Stimulated activated memory B cell treated with anti-CD40 and anti-IgM and Interleukin-4, amounts not matched to agents 10 μg/mL and 1 μg/mL and 100 μg/mL, for 72 hours (primary cell): Measurements from ENCODE around the gene EPHX1.

Experiments used
- ATAC-seq: fragments of 150-1000 bp; cut with Tn5 transposase; 2 replicates; pipeline ENCODE4 v1.10.0; 2021
- H3K27ac Mint-ChIP-seq: one replicate; pipeline ENCODE4 v1.8.0; 2022; ENCODE audit warnings: mild to moderate bottlenecking, mixed read lengths
- H3K27me3 Mint-ChIP-seq: one replicate; pipeline ENCODE4 v1.8.0; 2022; ENCODE audit warnings: mixed read lengths
- H3K36me3 Mint-ChIP-seq: one replicate; pipeline ENCODE4 v1.8.0; 2022; ENCODE audit warnings: mixed read lengths
- H3K4me1 Mint-ChIP-seq: one replicate; pipeline ENCODE4 v1.8.0; 2022; ENCODE audit warnings: mixed read lengths
- H3K4me3 Mint-ChIP-seq: one replicate; pipeline ENCODE4 v1.8.0; 2022; ENCODE audit warnings: mild to moderate bottlenecking, moderate library complexity, mixed read lengths
- H3K9me3 Mint-ChIP-seq: one replicate; pipeline ENCODE4 v1.8.0; 2022; ENCODE audit warnings: mixed read lengths

Gene EPHX1

GRCh38 chr1:225842074-225842473 is 32.1 kb downstream of the EPHX1 start:
- no peak overlapping the region for H3K4me3 Mint-ChIP-seq
- no peak for ATAC-seq
- H3K36me3 Mint-ChIP-seq = peaks cover 9% of the 10 kb centered on the region
- H3K4me1 Mint-ChIP-seq = peaks cover 22% of the 10 kb centered on the region
- H3K27me3 Mint-ChIP-seq = no peaks in the 10 kb centered on the region
- H3K9me3 Mint-ChIP-seq = no peaks in the 10 kb centered on the region
- H3K27ac Mint-ChIP-seq = no peak overlapping the region

- H3K4me3 Mint-ChIP-seq = no peak overlapping the region
- peak overlapping the region; percentile 6 for H3K27ac Mint-ChIP-seq
- ATAC-seq = no peak
- H3K9me3 Mint-ChIP-seq = no peaks in the 10 kb centered on the region
- no peaks in the 10 kb centered on the region for H3K27me3 Mint-ChIP-seq
- H3K4me1 Mint-ChIP-seq = peaks cover 30% of the 10 kb centered on the region
- peaks cover 9% of the 10 kb centered on the region for H3K36me3 Mint-ChIP-seq
Observed at GRCh38 chr1:225842788-225843425, 33.0 kb downstream of the EPHX1 start.

- H3K4me3 Mint-ChIP-seq = no peak overlapping the region
- no peak for ATAC-seq
- peaks cover 9% of the 10 kb centered on the region for H3K36me3 Mint-ChIP-seq
- H3K27me3 Mint-ChIP-seq = no peaks in the 10 kb centered on the region
- peaks cover 35% of the 10 kb centered on the region for H3K4me1 Mint-ChIP-seq
- no peaks in the 10 kb centered on the region for H3K9me3 Mint-ChIP-seq
- H3K27ac Mint-ChIP-seq = peak overlapping the region; percentile 6
Observed at GRCh38 chr1:225843426-225843795, 33.5 kb downstream of the EPHX1 start.

GRCh38 chr1:225844236-225845061 is 34.5 kb downstream of the EPHX1 start:
- Mint-ChIP-seq H3K27ac (no peak overlapping the region), H3K4me1 (peaks cover 45% of the 10 kb centered on the region), H3K9me3 (no peaks in the 10 kb centered on the region), H3K36me3 (peaks cover 10% of the 10 kb centered on the region), H3K27me3 (no peaks in the 10 kb centered on the region), H3K4me3 (no peak overlapping the region)
- ATAC-seq = no peak

GRCh38 chr1:225845097-225845496 is 35.2 kb downstream of the EPHX1 start:
- Mint-ChIP-seq H3K27me3 (no peaks in the 10 kb centered on the region), H3K4me3 (no peak overlapping the region), H3K4me1 (peaks cover 52% of the 10 kb centered on the region), H3K27ac (no peak overlapping the region), H3K36me3 (peaks cover 15% of the 10 kb centered on the region), H3K9me3 (no peaks in the 10 kb centered on the region)
- ATAC-seq = no peak

GRCh38 chr1:225845571-225846259 is 35.8 kb downstream of the EPHX1 start:
- no peaks in the 10 kb centered on the region for H3K27me3 Mint-ChIP-seq
- H3K4me3 Mint-ChIP-seq = no peak overlapping the region
- H3K36me3 Mint-ChIP-seq = peaks cover 15% of the 10 kb centered on the region
- H3K4me1 Mint-ChIP-seq = peaks cover 53% of the 10 kb centered on the region
- no peaks in the 10 kb centered on the region for H3K9me3 Mint-ChIP-seq
- H3K27ac Mint-ChIP-seq = peak overlapping the region; percentile 50
- no peak for ATAC-seq

GRCh38 chr1:225846331-225847310 is 36.7 kb downstream of the EPHX1 start:
- peaks cover 50% of the 10 kb centered on the region for H3K4me1 Mint-ChIP-seq
- H3K36me3 Mint-ChIP-seq = peaks cover 22% of the 10 kb centered on the region
- H3K9me3 Mint-ChIP-seq = no peaks in the 10 kb centered on the region
- no peaks in the 10 kb centered on the region for H3K27me3 Mint-ChIP-seq
- no peak for ATAC-seq
- H3K4me3 Mint-ChIP-seq = no peak overlapping the region
- peak overlapping the region; percentile 84 for H3K27ac Mint-ChIP-seq

GRCh38 chr1:225847610-225848009 is 37.7 kb downstream of the EPHX1 start:
- H3K36me3 Mint-ChIP-seq = peaks cover 31% of the 10 kb centered on the region
- no peak overlapping the region for H3K4me3 Mint-ChIP-seq
- H3K27me3 Mint-ChIP-seq = no peaks in the 10 kb centered on the region
- no peak for ATAC-seq
- H3K9me3 Mint-ChIP-seq = no peaks in the 10 kb centered on the region
- H3K4me1 Mint-ChIP-seq = peaks cover 55% of the 10 kb centered on the region
- H3K27ac Mint-ChIP-seq = peak overlapping the region; percentile 84

- Mint-ChIP-seq H3K36me3 (peaks cover 38% of the 10 kb centered on the region), H3K27me3 (no peaks in the 10 kb centered on the region), H3K27ac (peak overlapping the region; percentile 84), H3K9me3 (no peaks in the 10 kb centered on the region), H3K4me3 (peak overlapping the region; percentile 8), H3K4me1 (peaks cover 62% of the 10 kb centered on the region)
- peak; percentile 91 for ATAC-seq
Observed at GRCh38 chr1:225848030-225848955, 38.4 kb downstream of the EPHX1 start.

- ATAC-seq = no peak
- H3K27ac Mint-ChIP-seq = peak overlapping the region; percentile 84
- H3K27me3 Mint-ChIP-seq = no peaks in the 10 kb centered on the region
- H3K36me3 Mint-ChIP-seq = peaks cover 53% of the 10 kb centered on the region
- no peak overlapping the region for H3K4me3 Mint-ChIP-seq
- H3K9me3 Mint-ChIP-seq = no peaks in the 10 kb centered on the region
- peaks cover 65% of the 10 kb centered on the region for H3K4me1 Mint-ChIP-seq
Observed at GRCh38 chr1:225849925-225850324, 40.0 kb downstream of the EPHX1 start.

GRCh38 chr1:225850370-225850769 is 40.4 kb downstream of the EPHX1 start:
- no peak overlapping the region for H3K27ac Mint-ChIP-seq
- H3K9me3 Mint-ChIP-seq = no peaks in the 10 kb centered on the region
- peaks cover 54% of the 10 kb centered on the region for H3K36me3 Mint-ChIP-seq
- H3K4me3 Mint-ChIP-seq = no peak overlapping the region
- no peaks in the 10 kb centered on the region for H3K27me3 Mint-ChIP-seq
- no peak for ATAC-seq
- H3K4me1 Mint-ChIP-seq = peaks cover 65% of the 10 kb centered on the region

- no peaks in the 10 kb centered on the region for H3K27me3 Mint-ChIP-seq
- H3K36me3 Mint-ChIP-seq = peaks cover 53% of the 10 kb centered on the region
- H3K27ac Mint-ChIP-seq = peak overlapping the region; percentile 87
- peak; percentile 74 for ATAC-seq
- H3K4me1 Mint-ChIP-seq = peaks cover 60% of the 10 kb centered on the region
- H3K9me3 Mint-ChIP-seq = no peaks in the 10 kb centered on the region
- peak overlapping the region; percentile 6 for H3K4me3 Mint-ChIP-seq
Observed at GRCh38 chr1:225851805-225852204, 41.9 kb downstream of the EPHX1 start.

GRCh38 chr1:225852413-225853124 is 42.6 kb downstream of the EPHX1 start:
- ATAC-seq = no peak
- Mint-ChIP-seq H3K27me3 (no peaks in the 10 kb centered on the region), H3K36me3 (peaks cover 54% of the 10 kb centered on the region)

More at GRCh38 chr1:225852413-225853124, 42.6 kb downstream of the EPHX1 start:
- Mint-ChIP-seq H3K4me3 (no peak overlapping the region), H3K4me1 (peaks cover 53% of the 10 kb centered on the region), H3K27ac (peak overlapping the region; percentile 87), H3K9me3 (no peaks in the 10 kb centered on the region)
